OCI-M2 (cell line): ENCODE results near the gene OLFML2A.
"Not testable (repeated sequence)": the region's sequence is repeated elsewhere in the genome, so short reads cannot be mapped to it uniquely, and the experiment has no call there.

Experiments
- DNase-seq: peaks from one replicate; lab custom pipeline; 2025; ENCODE audit not compliant: unreplicated experiment; lab: John Stamatoyannopoulos, UW

Gene OLFML2A

DNA sequence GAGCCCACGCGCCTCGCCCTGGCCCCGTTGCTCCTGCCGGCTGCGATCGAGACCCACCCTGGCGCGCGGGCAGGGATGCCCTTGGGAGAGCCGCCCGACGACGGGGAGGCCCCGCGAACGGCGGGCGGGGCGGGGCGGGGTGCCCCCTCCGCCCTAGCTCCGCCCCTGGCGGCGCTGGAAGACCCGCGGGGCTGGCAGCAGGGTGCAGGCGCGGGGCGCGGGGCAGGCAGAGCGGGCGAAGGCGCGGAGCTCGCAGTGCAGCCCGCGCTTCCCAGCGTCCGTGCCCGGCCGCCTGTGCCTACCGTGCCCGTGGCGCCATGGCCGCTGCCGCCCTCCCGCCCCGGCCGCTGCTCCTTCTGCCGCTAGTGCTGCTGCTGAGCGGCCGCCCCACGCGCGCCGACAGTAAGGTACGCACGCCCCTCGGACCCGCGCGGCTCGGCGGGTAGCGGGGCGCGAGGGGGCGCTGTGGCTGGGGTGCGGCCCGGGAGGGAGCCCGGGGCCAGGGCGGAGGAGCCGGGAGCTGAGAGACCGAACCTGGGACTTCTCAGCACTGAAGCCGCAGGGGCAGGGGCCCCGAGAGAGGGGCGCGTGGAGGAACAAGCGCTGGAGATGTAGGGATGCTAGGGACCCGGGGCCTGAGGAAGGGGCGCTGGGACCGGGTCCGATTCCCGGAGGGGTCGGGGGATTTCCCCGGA, at the start of gene OLFML2A:
Gene OLFML2A, plus strand, starts transcription at position 180 of the 695 bp plus-strand sequence. Its CDS starts 138 bp downstream, at position 318.
- no peak for DNase-seq

DNA sequence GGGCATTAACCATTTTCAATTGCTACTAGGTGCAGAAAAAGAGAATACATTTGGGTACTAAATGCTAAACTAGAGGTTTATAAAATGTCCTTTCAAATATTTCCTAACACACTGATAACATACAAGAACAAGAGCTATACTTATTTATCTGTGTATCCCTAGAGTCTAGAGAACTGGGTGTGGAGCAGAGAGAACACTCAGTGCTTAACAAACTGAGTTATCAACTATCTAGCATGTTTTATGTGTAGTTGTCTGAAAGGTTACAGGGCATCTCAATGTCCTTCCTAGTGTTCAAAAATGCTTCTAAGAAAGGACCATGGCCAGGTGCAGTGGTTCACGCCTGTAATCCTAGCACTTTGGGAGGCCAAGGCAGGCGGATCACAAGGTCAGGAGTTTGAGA, 46.2 kb upstream of the OLFML2A start:
- DNase-seq = no peak

DNA sequence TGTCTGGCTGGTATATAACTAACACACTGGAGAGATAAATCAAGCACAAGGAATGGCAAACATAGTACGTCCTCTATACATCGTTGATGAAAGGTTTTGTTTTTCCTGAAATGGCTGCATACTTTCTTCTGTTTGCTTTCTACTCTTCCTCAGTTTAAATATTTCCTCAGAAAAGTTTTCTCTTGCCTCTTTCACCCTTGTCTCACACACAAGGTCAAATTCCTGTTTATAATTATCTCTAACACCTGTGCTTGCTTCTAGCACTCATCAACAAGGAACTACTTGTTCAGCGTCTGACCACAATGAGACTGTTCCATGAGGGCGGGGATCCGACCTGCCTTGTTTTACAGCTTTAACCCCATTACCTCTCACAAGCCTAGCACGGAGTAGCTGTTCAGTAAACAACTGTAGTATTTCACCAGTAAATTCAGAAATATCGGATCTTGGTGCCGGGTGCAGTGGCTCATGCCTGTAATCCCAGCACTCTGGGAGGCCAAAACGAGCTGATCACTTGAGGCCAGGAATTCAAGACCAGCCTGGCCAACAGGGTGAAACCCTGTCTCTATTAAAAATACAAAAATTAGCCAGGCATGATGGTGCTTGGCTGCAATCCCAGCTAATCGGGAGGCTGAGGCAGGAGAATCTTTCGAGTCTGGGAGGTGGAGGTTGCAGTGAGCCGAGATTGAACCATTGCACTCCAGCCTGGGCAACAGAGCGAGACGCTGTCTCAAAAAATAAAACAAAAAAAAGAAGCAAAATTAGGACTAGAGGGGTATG, 42.8 kb upstream of the OLFML2A start:
- DNase-seq = no peak

DNA sequence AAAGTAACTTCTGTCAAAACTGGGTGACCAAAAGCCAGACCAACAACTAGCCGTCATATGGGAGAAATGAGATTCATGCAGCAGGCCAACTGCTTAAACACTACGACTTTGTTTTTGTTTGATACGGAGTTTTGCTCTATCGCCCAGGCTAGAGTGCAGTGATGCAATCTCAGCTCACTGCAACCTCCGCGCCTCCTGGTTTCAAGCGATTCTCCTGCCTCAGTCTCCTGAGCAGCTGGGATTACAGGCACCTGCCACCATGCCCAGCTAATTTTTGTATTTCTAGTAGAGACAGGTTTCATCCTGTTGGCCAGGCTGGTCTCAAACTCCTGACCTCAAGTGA, 42.2 kb upstream of the OLFML2A start:
- not testable (repeated sequence) for DNase-seq

DNA sequence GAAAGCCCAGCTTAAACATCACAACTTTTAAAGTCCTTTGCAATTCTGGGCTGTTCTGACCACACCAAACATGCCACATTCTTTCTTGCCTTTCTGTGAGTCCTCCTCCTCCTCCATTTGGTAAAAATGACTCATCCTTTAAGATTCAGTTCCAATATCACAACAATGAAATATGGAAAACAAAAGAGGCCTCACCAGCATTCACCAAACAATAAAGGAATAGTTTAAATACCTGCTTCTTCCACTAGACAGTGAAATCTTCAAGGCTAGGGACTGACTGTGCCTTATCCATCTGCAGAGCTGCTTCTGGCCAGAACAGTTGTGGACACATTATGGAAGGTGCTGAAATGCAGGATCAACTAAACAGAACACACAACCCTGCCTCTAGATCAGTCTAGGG, 41.8 kb upstream of the OLFML2A start:
- no peak for DNase-seq

DNA sequence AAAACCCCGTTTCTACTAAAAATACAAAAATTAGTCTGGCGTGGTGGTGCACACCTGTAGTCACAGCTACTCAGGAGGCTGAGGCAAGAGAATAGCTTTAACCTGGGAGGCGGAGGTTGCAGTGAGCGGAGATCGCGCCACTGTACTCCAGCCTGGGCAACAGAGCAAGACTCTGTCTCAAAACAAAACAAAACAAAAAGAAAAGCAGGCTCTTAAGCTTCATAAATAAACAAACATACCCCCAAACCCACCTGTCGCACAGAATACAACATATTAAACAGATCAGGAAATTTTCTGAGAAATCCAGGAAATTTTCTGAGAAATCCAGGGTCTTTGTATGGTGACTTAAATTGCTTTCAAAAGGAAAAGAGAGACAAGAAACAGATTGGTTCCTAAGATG, 38.9 kb upstream of the OLFML2A start:
- not testable (repeated sequence) for DNase-seq

DNA sequence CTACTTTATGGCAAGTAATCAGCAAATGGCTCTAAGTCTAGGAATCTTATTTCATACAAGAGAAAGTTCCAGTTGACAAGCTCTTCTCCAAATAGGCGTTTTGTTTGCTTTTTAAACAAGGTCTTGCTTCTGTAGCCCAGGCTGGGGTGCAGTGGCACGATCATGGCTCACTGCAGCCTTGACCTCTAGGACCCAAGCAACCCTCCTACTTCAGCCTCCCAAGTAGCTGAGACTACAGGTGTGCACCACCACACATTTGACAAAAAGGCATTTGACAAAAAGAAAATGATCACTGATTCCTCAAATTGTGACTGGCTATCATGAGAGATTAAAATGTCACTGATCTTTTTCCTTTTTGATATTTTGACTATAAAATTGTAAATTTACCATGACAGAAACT, 37.6 kb upstream of the OLFML2A start:
- no peak for DNase-seq

DNA sequence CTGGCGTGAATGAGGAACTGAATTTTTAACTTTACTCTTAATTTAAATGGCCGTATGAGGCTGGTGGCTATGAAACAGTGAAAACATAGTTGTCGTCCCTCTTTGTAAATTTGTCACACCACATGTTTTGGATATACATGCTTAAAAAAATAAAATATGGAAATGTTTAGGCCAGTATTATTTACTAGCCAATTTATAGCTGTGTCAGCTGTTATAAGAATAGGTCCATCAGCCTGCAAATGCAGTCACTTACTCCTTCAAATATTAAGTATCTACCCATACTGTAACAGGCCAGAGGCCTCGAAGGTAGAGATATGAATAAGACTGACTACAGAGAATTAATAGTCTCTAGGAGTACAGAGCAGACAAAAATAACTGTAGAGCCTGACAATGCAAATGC, 35.8 kb upstream of the OLFML2A start:
- no peak for DNase-seq

DNA sequence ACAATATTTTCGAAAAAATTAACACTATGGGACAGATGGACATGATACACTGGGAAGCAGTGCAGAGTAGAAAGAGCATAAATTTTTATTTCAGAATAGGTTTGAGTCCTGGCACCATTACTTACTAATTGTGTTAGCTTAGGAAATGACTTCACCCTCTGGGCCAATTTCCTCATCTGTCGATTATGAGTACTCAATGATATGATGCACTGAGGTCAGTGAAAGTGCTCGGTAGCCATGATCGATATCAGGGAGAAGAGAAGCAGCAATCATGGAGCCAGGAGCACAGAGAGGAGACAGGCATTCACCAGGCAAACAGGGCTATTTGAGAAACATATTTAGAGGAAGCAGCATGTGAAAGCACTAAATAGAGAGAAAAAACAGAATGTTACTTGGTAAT, 35.3 kb upstream of the OLFML2A start:
- no peak for DNase-seq

DNA sequence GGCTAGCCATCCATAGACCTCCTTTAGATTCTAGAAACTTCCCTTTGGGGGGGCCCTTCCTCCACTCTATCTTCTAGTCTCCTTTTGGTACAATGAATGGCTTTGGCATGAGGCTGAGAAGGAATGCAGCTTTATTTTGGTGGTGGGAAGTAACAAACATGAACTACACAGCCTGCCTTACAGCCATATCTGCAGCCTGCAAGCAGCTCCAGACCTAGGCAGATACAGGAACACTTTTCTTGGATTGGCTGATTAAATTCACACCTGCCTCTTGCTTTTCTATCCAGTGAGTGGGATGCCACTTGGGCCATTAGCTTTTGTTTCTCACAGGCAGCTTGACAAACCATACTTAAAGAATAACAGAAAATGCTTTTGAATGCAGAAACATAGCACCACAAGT, 34.0 kb upstream of the OLFML2A start:
- DNase-seq = no peak

DNA sequence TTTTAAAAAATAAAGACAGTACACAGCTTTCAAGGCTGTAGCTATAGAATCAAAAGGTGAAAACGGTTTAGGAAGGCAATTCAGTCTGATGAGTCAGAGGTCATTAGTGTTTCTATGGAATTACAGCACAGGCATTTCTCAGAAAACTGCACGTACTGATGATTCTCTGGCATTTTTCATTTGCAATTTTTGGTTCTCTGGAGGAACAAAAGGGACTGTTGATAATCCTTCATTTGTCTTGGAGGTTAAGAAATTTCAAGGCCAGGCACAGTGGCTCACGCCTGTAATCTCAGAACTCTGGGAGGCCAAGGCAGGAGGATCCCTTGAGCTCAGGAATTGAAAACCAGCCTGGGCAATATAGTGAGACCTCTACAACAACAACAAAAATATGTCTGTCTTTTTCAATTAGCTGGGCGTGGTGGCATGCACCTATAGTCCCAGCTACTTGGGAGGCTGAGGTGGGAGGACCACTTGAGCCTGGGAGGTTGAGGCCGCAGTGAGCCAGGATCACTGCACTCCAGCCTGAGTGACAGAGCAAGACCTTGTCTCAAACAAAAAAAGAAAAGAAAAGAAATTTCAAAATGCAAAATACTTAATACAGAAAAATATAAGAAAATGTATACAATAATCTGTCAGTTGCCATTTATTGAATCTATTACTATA, 33.1 kb upstream of the OLFML2A start:
- DNase-seq = no peak

DNA sequence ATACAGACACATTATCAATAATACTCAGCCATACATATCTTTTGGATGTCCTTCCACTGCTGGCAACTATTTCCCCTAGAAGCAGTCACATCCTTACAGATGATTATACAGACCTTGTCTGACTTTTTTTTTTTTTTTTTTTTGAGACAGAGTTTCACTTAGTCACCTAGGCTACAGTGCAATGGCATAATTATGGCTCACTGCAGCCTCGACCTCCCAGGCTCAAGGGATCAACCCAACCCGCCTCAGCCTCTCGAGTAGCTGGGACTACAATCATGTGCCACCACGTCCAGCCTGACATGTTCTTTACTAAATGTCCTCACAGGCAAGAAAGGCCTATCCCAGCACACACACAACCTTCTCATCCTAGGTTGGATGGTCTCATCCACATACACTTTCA, 29.9 kb upstream of the OLFML2A start:
- no peak for DNase-seq

DNA sequence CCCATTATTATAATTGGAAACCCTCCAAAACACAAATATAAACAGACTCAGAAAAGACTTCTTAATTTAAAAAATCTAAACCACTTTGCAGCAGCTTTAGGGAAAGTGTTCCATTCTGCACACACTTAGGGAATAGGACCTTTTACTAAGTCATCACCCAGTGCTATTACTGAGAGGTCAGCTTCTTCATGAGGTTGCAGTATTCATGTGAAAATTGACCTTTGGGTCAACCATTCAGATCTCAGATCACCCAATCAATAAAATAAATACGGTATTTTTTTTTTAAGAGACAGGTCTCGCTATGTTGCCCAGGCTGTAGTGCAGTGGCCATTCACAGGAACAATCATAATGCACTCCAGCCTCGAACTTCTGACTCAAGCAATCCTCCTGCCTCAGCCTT, 27.6 kb upstream of the OLFML2A start:
- DNase-seq = no peak

DNA sequence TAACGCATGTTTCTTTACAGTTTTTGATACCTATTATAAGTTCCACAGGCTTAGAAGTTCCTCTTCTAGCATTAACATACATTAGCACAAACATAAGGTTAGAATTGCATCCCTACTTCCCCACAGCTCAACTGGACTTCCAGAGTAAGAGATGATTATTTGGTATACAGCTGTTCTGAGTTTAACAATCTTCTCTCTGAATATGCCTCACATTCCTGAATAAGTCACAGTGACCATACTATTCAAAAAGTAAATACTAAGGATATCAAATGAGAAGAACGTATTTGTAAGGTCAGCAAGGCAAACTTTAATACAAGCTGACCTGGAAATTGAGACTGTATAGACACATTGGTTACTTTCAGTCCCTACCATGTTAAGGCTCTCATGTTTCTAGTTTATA, 27.2 kb upstream of the OLFML2A start:
- no peak for DNase-seq

DNA sequence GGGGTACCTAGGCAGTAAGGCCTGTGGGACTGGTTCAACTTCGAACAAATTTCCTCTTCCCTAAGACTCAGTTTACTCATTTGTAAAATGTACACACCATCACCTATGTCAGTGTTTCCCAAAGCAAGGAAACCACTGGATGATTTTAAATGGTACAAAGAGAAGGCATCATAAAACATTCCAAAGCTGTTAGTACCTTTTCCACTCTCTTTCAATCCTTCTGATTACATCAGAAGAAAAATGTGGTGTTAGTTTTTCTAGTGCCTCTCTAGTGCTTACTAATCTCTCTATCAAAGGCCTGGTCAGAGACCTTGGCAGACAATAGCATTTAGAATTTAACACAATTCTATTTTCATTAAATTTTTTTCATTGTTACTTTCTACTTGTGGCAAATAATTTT, 24.0 kb upstream of the OLFML2A start:
- DNase-seq = no peak

DNA sequence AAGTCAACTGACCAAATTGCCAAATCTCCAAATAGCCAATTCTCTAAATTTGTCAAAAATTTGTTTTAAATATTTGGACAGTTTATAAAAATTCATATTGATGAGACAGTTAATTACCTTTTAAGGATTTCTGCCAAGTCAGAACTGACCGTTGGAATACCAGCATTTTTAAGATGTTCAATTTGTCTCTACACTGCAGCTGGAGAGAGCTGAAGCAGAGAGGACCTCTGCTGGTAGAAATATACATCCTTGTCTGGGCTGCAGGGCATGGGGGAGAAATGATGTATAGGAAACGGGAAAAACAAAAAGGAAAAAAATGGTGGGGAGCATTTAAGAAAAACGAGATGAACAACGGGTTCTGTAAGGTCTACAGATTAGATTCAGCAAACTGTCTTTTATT, 22.6 kb upstream of the OLFML2A start:
- DNase-seq = no peak

DNA sequence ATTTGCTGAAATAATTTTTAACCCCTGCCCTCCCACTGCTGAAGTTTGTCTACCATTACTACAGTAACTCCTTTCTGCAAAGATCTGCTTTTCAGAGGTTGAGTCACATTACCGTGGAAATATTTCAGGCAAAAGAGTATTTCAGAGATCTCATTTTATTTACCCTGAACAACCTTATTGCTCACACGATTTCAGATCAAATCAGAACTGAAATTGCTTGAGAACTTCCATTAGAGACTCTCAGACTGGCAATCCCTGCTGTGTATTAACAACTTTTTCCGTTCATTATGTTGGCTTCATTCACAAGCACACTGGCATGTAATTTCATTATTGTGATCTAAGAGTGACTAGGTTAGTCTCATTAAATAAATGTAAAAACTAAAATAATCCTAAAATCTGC, 21.9 kb upstream of the OLFML2A start:
- DNase-seq = no peak

DNA sequence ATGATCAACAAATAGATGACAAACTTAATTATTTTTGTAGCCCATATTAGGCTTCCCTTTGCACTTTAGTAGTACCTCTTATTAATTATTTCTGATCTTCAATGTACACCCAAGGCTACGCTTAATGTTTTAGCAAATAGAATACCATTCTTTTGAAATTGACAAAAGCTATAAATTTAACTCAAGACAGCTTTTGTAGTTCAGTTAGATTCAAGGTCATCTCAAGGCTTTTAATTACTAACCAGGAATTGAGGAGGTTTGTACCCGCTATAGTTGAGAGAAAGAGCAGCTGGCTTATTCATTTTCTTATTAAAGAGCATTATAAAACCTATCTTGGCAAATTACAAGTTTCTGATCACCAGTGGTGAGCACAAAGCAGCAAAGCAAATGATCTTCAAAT, 20.9 kb upstream of the OLFML2A start:
- no peak for DNase-seq

DNA sequence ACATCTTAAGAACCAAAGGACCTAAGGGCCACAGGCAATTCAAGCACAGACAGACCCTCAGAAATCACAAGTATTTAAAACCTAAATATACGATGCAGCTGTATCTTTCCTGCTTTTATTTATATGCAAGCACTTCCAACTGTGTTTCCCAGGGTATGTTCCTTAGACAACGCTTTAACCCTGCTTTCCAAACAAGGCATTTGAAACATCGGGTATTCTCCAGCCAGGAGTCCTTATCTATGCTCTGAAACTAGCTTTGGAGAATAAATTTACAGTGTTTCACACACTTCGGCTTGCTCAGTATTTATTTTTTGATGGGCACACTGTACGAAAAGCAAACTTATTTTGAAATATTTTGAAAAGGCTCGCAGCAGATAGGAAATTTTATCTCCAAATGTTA, 19.3 kb upstream of the OLFML2A start:
- no peak for DNase-seq

DNA sequence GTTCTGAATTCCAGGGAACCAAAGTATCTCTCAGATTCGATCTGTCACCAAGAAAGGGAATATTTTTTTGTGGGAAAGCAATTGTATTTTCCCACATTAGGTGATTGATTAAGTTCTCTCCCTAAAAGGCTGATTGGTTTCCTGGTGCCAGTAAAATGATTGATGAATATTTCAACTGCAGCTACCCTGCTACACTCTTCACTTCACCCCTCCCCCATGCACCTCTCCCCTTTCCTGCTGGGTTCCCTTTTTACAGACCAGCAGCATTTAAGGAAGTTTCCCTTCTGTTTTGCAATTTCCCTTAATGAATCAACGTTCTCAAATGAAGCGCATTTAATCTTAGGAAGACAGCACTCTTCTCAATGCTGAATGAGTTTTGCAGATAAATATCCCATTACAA, 18.9 kb upstream of the OLFML2A start:
- DNase-seq = no peak

DNA sequence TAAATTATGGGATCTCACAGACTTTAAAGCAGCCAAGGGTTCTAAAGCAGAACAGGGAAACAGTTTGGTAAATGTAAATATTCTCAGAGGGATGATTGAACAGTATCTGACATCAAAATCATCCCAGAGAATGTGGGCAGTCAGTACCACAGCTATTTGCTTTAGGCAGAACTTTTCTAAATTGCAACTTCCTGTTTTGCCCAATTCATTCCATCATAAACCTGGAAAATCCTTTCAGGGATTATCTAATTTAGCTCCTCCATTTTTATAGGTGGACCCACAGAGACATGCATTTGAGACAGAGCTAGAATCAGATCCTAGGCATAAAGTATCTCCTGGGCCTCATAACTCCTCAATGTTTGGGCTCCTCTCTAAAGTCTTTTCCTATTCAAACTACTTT, 18.2 kb upstream of the OLFML2A start:
- no peak for DNase-seq

DNA sequence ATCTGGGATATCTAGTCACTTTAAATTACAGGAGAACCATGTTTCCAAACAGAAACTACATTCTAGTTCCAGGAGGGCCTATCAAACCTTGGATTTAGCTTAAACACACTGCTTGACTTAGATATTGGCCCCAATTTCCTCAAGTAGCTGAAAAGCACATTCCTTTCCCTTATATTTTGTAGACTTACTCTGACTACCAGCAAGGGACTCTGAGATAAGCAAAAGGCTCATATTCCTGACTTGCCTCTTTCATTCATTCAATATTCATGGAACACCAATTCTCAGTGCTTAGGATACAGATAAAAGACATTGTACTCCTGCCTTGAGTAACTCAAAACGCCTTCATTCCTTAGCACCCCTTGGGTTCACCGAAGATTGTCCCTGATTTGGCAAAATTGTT, 17.6 kb upstream of the OLFML2A start:
- DNase-seq = no peak
